ENCODE data around the gene STX18. TPM values are rescaled to one million over a fixed set of nuclear protein-coding genes. Genes with fewer than 3 reads are reported as not detected.

Gene STX18
- total RNA-seq, 1 donor from 2014 or later, result 33.9 TPM

DNA sequence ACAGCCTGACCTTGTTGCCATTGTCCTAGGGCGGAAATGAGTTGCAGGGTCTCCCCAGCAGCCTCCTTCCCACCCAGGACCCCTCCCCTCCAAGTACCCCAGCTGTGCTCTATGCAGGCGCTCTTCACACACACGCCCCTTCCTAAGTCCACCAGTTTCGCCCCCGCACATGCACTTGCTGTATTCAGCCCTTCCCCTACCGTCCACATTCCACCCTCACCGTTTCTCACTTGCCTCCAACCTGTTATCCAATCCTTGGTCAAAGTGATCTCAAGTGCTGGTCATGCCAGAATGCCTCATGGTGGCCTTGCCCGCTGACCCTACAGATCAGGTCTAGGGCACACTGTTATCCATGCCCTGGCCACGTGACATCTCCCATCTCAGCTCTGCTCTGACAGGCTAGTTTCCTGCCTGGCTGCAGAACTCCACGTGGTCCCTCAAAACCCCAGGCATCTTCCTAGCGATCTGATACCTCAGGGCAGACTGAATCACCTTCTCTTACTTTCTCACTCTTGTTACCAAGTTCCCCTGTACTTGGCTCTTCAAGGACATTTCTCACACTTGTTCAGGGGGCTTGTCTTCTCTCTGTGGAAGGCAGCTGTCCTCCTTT, 115.2 kb downstream of the STX18 start:
- no peaks in the 10 kb centered on the region for H3K27me3 ChIP-seq
- no peaks in the 10 kb centered on the region for H3K36me3 ChIP-seq
- no peaks in the 10 kb centered on the region for H3K27me3 Mint-ChIP-seq (ENCODE audit: insufficient read depth, low read depth)
- H3K9ac ChIP-seq, result no peak overlapping the region
- H3K4me1 Mint-ChIP-seq, result peaks cover 58% of the 10 kb centered on the region
- peaks cover 12% of the 10 kb centered on the region for H4K20me1 ChIP-seq (ENCODE audit: low read depth)
- no peak overlapping the region for H2AFZ ChIP-seq (replicated peaks)
- no peak overlapping the region for H3K4me3 Mint-ChIP-seq
- no peaks in the 10 kb centered on the region for H3K9me3 Mint-ChIP-seq
- peak overlapping the region; percentile 6 for H3K4me2 ChIP-seq
- H3K4me1 ChIP-seq, result peaks cover 15% of the 10 kb centered on the region
- no peak for DNase-seq (ENCODE audit: low spot score)
- TF ChIP-seq EZH2 (IDR thresholded peaks at IDR 0.05) (no peak), CTCF (IDR thresholded peaks at IDR 0.05) (no peak), EZH2phosphoT487 (IDR thresholded peaks at IDR 0.05) (no peak)
- H3K27ac ChIP-seq, result no peak overlapping the region
- no peak overlapping the region for H3K27ac Mint-ChIP-seq
- H3K36me3 Mint-ChIP-seq, result peaks cover 9% of the 10 kb centered on the region
- no peaks in the 10 kb centered on the region for H3K79me2 ChIP-seq (ENCODE audit: low read depth)
- H3K4me3 ChIP-seq, result no peak overlapping the region
- H3K9me3 ChIP-seq (ENCODE audit: low read depth), result no peaks in the 10 kb centered on the region
- peaks cover 13% of the 10 kb centered on the region for H3F3A ChIP-seq (ENCODE audit: low read depth)

GRCh38 chr4:4425696-4426095, 116.2 kb downstream of the STX18 start:
- H3K27ac ChIP-seq, result no peak overlapping the region
- peaks cover 15% of the 10 kb centered on the region for H3K4me1 ChIP-seq
- TF ChIP-seq EZH2phosphoT487 (IDR thresholded peaks at IDR 0.05) (no peak), EZH2 (IDR thresholded peaks at IDR 0.05) (no peak), CTCF (IDR thresholded peaks at IDR 0.05) (no peak)
- H3K27me3 ChIP-seq, result no peaks in the 10 kb centered on the region
- Mint-ChIP-seq H3K9me3 (no peaks in the 10 kb centered on the region), H3K4me1 (peaks cover 52% of the 10 kb centered on the region), H3K36me3 (peaks cover 15% of the 10 kb centered on the region), H3K27me3 (ENCODE audit: insufficient read depth, low read depth) (peaks cover 2% of the 10 kb centered on the region), H3K27ac (peak overlapping the region; percentile 83), H3K4me3 (no peak overlapping the region)
- peaks cover 13% of the 10 kb centered on the region for H3F3A ChIP-seq (ENCODE audit: low read depth)
- H3K4me3 ChIP-seq, result no peak overlapping the region
- H3K4me2 ChIP-seq, result no peak overlapping the region
- no peak overlapping the region for H2AFZ ChIP-seq (replicated peaks)
- H3K79me2 ChIP-seq (ENCODE audit: low read depth), result no peaks in the 10 kb centered on the region
- H3K9ac ChIP-seq, result no peak overlapping the region
- peaks cover 12% of the 10 kb centered on the region for H4K20me1 ChIP-seq (ENCODE audit: low read depth)
- no peak for DNase-seq (ENCODE audit: low spot score)
- H3K36me3 ChIP-seq, result no peaks in the 10 kb centered on the region
- H3K9me3 ChIP-seq (ENCODE audit: low read depth), result no peaks in the 10 kb centered on the region

- Mint-ChIP-seq H3K4me1 (peaks cover 49% of the 10 kb centered on the region), H3K27ac (no peak overlapping the region), H3K4me3 (no peak overlapping the region), H3K9me3 (no peaks in the 10 kb centered on the region), H3K27me3 (ENCODE audit: insufficient read depth, low read depth) (peaks cover 2% of the 10 kb centered on the region), H3K36me3 (peaks cover 15% of the 10 kb centered on the region)
- no peak overlapping the region for H3K4me3 ChIP-seq
- no peak for DNase-seq (ENCODE audit: low spot score)
- H4K20me1 ChIP-seq (ENCODE audit: low read depth), result peaks cover 12% of the 10 kb centered on the region
- H3K9ac ChIP-seq, result no peak overlapping the region
- H3K27me3 ChIP-seq, result no peaks in the 10 kb centered on the region
- peaks cover 15% of the 10 kb centered on the region for H3K4me1 ChIP-seq
- H2AFZ ChIP-seq (replicated peaks), result no peak overlapping the region
- H3K4me2 ChIP-seq, result no peak overlapping the region
- H3K27ac ChIP-seq, result no peak overlapping the region
- no peaks in the 10 kb centered on the region for H3K36me3 ChIP-seq
- TF ChIP-seq EZH2 (IDR thresholded peaks at IDR 0.05) (no peak), EZH2phosphoT487 (IDR thresholded peaks at IDR 0.05) (no peak), CTCF (IDR thresholded peaks at IDR 0.05) (no peak)
- H3K9me3 ChIP-seq (ENCODE audit: low read depth), result no peaks in the 10 kb centered on the region
- peaks cover 13% of the 10 kb centered on the region for H3F3A ChIP-seq (ENCODE audit: low read depth)
- no peaks in the 10 kb centered on the region for H3K79me2 ChIP-seq (ENCODE audit: low read depth)
Measured at GRCh38 chr4:4425119-4425690, 116.6 kb downstream of the STX18 start.

All from neural progenitor cell (in vitro differentiated cells).